Transverse colon (tissue), 3 donors: ENCODE measurements around the gene API5.

Source experiments
- EP300 ChIP-seq: sonication (generic); formaldehyde crosslinking; IDR thresholded peaks from one replicate; pipeline ENCODE4 v1.6.1; 2017; ENCODE audit warnings: antibody characterized with exemption, low read depth
- POLR2A ChIP-seq: fragments of 450-650 bp; IDR thresholded peaks from one replicate; pipeline ENCODE4 v1.6.1; 2016; ENCODE audit warnings: antibody characterized with exemption, mild to moderate bottlenecking, moderate library complexity
- TF ChIP-seq, protein P1 (sequence below), 5 experiments: fragments of 200-600 bp in 3 of 5; fragments of 450-650 bp in 2 of 5; sonication (generic) in 3 of 5; IDR thresholded peaks; 1 replicate in 2 of 5; 2 replicates in 3 of 5; pipeline ENCODE4 v1.5.1; 2016 to 2017; ENCODE audit warnings: antibody characterized with exemption in 5 of 5, inconsistent platforms in 3 of 5, mild to moderate bottlenecking in 2 of 5, moderate library complexity in 1 of 5

DNA sequence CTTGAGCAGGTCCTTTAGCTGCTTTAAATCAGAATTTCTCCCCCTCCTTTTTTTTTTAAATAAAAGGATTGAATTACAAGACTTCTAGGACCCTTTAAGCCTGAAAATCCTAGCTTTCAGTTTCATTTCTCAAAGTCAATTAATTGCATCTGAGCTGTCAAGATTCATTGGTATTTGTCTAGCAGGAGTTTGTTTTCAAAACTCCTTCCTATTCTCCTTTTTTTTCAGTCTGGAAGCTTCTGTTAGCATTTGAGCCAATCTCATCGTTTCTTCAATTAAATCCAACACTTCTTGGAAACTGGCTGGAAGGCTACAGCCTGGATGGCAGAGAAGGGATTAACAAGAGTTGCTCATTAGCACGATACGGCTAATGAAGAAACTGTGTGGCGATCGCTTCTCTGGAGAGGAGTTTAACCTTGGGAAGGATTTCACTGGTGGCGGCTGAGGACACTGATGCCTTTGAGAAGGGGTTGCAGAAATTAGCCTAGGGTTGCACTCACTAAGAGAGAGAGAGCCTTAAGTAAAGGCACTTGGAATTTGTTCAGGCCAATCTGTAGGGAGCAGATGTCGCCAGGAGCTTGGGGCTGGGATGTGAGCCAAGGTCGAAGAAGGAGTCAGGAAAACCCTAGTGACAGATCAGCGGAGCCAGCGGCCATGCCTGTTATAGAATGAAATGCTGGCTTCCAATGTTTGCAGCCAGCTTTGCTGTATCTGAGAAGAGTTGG is 43.8 kb upstream of the API5 start:
- TF ChIP-seq, protein P1, sequence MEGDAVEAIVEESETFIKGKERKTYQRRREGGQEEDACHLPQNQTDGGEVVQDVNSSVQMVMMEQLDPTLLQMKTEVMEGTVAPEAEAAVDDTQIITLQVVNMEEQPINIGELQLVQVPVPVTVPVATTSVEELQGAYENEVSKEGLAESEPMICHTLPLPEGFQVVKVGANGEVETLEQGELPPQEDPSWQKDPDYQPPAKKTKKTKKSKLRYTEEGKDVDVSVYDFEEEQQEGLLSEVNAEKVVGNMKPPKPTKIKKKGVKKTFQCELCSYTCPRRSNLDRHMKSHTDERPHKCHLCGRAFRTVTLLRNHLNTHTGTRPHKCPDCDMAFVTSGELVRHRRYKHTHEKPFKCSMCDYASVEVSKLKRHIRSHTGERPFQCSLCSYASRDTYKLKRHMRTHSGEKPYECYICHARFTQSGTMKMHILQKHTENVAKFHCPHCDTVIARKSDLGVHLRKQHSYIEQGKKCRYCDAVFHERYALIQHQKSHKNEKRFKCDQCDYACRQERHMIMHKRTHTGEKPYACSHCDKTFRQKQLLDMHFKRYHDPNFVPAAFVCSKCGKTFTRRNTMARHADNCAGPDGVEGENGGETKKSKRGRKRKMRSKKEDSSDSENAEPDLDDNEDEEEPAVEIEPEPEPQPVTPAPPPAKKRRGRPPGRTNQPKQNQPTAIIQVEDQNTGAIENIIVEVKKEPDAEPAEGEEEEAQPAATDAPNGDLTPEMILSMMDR (IDR thresholded peaks at IDR 0.05): no peak
- TF ChIP-seq POLR2A (no peak), EP300 (no peak)
